HG03139 (cell line): Measurements from ENCODE around the gene KRT33A.

Source experiments
- ATAC-seq: cut with Tn5 transposase; IDR thresholded peaks from one replicate; pipeline ENCODE4 v1.9.1; 2021; ENCODE audit not compliant: unreplicated experiment

Gene KRT33A

DNA sequence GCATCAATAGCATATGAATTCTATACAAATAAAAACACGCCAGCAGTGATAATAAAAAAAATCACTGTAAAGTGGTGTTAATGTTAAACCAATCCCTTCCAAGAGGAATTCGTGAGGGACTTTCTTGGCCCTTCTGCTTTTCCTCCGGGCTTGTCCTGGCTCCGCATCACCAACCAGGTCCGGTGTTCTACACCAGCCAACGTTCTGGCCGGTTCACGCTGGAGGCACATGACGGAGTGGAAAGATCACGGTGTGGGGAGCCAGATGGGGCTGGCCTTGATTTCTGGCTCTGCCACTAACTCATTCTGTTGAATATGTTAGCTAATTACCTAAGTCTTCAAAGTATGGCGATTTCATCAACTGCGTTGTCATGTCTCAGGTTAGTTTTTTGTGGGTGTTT, 46.5 kb downstream of the KRT33A start:
- no peak for ATAC-seq

DNA sequence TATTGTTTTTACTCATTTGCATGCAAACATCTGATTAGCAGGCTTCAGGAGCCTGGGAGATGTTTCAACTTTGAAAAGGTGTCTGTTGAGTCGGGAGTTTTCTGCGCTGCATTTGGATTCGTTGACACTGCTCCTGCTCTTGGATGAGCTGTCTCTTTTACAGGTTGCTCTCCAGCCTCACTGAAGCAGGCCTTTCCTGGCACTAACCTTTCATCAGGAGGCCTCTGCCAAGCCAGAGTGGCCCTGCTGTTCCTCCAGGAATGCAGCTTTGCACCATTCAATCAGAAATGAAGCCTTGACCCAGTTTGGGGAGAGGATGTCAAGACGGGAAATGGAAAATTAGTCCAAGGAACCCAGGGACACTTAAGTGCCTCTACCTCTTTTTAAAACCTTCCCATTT, 47.6 kb downstream of the KRT33A start:
- ATAC-seq, result no peak

DNA sequence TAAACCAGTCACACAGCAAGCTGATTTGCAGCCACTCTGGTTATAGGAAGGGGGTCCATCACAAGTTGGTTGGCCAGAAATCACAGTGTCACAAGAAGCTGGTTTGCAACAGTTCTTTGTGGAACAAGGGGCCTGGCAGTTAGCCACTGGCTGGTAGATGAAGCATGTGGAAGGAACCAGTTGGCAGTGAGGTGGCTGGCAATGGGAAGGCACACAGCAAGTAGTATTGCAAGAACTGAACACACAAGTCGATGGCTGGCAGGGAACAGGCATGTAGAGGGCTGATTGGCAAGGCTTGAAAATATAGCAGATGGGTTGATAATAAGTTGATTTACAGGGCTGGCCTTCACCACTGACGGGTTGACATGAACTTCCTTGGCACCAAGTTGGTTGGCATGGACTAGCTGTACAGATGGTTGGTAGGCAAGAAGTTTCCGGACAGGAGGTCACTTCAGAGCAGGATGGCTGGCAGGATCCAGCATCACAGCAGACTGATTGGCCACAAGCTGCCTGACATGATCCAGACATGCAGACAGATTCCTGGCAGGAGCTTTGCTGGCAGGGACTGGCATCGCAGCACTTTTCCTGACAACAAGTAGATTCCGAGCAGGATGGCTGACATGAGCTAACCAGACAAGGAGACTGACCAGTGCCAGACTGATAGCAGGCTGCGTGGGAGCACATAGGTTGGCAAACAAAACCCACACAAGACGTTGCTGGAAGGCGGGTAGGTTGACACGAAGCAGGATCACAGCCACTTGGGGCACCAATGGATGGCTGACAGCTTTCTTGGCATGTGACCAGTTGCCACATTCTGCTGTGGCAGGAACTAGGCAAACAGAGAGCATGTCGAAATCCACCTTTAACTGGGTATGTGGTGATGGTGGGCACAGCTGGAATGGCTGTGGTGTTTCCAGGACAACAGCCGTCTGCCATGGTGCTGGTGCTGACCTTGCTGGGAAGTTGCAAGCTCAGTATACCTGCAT, 48.4 kb downstream of the KRT33A start, which contains the start of gene KRTAP29-1:
Gene KRTAP29-1, minus strand, starts transcription at position 936 of the 986 bp plus-strand sequence. Its CDS starts 0 bp downstream, at position 936.
- ATAC-seq, result no peak

DNA sequence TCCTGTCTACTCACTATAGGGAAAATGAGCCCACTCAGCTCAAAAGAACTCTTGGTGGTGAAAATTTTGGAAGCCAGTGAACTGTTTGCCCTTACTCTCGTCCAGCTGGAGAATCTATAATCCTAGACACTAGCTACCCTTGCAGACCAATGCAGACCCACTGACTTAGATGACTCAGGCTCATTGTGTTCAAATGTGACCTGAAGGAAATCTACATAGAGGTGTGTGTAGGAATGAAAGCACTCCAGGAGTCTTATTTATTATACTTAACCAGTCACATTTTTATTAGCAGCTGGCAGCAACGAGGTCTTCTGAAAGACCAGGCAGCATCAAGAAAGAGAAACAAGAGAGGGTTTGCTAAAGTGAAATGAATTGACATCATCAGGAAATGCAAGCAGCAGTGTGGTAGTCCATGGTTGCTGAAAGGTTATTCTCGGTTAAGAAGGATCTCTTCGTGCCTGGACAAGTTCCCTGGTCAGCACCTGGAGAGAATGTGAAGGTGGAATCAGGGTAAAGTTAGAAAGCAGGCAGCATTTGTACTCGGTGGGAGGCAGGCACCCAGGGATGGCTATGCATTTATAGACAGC, 49.3 kb downstream of the KRT33A start:
- ATAC-seq, result no peak

DNA sequence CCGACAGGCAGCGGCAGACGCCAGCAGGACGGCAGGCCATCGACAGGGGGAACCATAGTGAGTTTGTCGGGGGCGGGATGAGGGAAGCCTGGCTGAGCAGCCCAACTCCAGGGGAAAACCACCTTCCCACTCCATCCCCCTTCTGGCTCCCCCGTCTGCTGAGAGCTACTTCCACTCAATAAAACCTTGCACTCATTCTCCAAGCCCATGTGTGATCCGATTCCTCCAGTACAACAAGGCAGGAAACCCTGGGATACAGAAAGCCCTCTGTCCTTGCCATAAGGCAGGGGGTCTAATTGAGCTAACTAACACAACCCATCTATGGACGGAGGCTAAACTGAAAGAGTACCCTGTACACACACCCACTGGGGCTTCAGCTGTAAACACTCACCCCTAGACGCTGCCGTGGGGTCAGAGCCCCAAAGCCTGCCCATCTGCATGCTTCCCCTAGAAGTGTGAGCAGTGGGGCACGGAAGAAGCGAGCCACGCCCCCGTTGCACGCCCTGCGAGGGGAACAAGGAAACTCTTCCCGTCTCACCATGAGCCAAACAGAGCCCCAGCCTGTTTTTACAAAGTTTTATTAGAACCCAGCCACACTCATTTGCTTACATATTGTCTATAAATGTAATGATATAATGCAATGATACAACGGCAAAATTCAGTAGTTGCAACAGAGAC, 52.0 kb downstream of the KRT33A start:
- no peak for ATAC-seq

DNA sequence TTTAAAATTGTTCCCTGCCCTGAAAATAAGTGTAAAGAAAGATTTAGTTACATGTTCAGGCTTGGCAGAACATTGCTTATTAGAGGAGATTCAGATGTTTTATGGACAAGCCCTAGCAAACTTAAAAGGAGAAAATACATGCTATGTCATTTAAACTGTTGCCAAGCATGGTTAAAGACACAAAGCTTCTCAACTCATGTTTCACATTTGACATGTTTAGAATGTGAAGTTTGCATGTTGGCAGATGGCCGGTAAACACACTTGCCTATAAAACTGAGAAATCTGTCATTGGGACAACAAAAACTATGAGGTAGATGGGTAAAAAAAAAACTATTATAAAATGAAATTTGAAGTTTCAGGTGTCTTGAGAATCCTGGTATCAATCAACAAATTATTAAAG, 53.8 kb downstream of the KRT33A start:
- ATAC-seq, result no peak
